Ascending aorta (tissue), 2 donors: ENCODE data around the gene KLF11. TPM values are rescaled to one million over a fixed set of nuclear protein-coding genes. Genes with fewer than 3 reads are reported as not detected.

Source experiments
- DNase-seq, 2 donors: peaks; one replicate each; pipeline ENCODE4 v3.0.0-alpha.2; 2019; ENCODE audit warnings: low spot score in 2 of 2
- H3K27ac ChIP-seq, 2 donors: fragments of 200-600 bp; sonication (generic); one replicate each; pipeline ENCODE4 v1.5.1; 2016 to 2017; ENCODE audit warnings: mild to moderate bottlenecking in 1 of 2
- H3K27me3 ChIP-seq: fragments of 200-600 bp; sonication (generic); one replicate; pipeline ENCODE4 v1.5.1; 2017
- H3K36me3 ChIP-seq, 2 donors: fragments of 200-600 bp; sonication (generic); one replicate each; pipeline ENCODE4 v1.5.1; 2016
- H3K4me1 ChIP-seq, 2 donors: fragments of 200-600 bp; sonication (generic); one replicate each; pipeline ENCODE4 v1.5.1; 2016 to 2017; ENCODE audit warnings: mild to moderate bottlenecking in 1 of 2
- H3K4me3 ChIP-seq, 2 donors: fragments of 200-600 bp; sonication (generic); one replicate each; pipeline ENCODE4 v1.5.1; 2016 to 2017; ENCODE audit warnings: mild to moderate bottlenecking in 1 of 2
- H3K9me3 ChIP-seq, 2 donors: fragments of 200-600 bp; sonication (generic); one replicate each; pipeline ENCODE4 v1.5.1; 2016
- intact Hi-C: fragments of 100-400 bp; cut with DNase I; formaldehyde crosslinking; loops from one replicate; pipeline ENCODE4 v1.15.1; 2023
- total RNA-seq: library from RNA; depleted of rRNA; stranded (reverse); fragments of >200 nt; gene quantifications from one replicate; pipeline ENCODE4 v1.1.0, GENCODE V29; 2016
- TF ChIP-seq, protein P1 (sequence below), 3 experiments: fragments of 200-600 bp in 2 of 3; fragments of 450-650 bp in 1 of 3; sonication (generic) in 2 of 3; IDR thresholded peaks; one replicate each; pipeline ENCODE4 v1.5.1; 2016 to 2019; ENCODE audit warnings: antibody characterized with exemption in 3 of 3, mild to moderate bottlenecking in 1 of 3, moderate library complexity in 1 of 3

The KLF11 gene
- total RNA-seq, 1 donor from 2014 or later, result 37.6 TPM

- peaks cover 16 to 30% of the 10 kb centered on the region in 2 donors for H3K4me1 ChIP-seq
- TF ChIP-seq, protein P1, sequence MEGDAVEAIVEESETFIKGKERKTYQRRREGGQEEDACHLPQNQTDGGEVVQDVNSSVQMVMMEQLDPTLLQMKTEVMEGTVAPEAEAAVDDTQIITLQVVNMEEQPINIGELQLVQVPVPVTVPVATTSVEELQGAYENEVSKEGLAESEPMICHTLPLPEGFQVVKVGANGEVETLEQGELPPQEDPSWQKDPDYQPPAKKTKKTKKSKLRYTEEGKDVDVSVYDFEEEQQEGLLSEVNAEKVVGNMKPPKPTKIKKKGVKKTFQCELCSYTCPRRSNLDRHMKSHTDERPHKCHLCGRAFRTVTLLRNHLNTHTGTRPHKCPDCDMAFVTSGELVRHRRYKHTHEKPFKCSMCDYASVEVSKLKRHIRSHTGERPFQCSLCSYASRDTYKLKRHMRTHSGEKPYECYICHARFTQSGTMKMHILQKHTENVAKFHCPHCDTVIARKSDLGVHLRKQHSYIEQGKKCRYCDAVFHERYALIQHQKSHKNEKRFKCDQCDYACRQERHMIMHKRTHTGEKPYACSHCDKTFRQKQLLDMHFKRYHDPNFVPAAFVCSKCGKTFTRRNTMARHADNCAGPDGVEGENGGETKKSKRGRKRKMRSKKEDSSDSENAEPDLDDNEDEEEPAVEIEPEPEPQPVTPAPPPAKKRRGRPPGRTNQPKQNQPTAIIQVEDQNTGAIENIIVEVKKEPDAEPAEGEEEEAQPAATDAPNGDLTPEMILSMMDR (IDR thresholded peaks at IDR 0.05), result no peak
Measured at GRCh38 chr2:10034333-10035052, 8.9 kb upstream of the KLF11 start.

GRCh38 chr2:10035053-10035422, 8.3 kb upstream of the KLF11 start:
- Histone ChIP-seq H3K27me3 (no peaks in the 10 kb centered on the region), H3K9me3 (no peaks in the 10 kb centered on the region), H3K27ac (peak overlapping the region in 1 of 2 donors; percentile 85), H3K4me3 (no peak overlapping the region), H3K4me1 (peaks cover 16 to 34% of the 10 kb centered on the region in 2 donors), H3K36me3 (no peaks in the 10 kb centered on the region)
- intact Hi-C loops, result loop anchor here (2.0 kb wide), 1 partner anchor 14 kb away; no protein-coding TSS in a partner anchor
- DNase-seq, result no peak
- TF ChIP-seq, protein P1 (IDR thresholded peaks at IDR 0.05), result no peak

More at GRCh38 chr2:10034333-10035052, 8.9 kb upstream of the KLF11 start:
- intact Hi-C loops, result loop anchor here (2.0 kb wide), 1 partner anchor 14 kb away; no protein-coding TSS in a partner anchor
- Histone ChIP-seq H3K27ac (no peak overlapping the region), H3K36me3 (no peaks in the 10 kb centered on the region), H3K4me3 (no peak overlapping the region), H3K9me3 (no peaks in the 10 kb centered on the region), H3K27me3 (no peaks in the 10 kb centered on the region)
- no peak for DNase-seq

DNA sequence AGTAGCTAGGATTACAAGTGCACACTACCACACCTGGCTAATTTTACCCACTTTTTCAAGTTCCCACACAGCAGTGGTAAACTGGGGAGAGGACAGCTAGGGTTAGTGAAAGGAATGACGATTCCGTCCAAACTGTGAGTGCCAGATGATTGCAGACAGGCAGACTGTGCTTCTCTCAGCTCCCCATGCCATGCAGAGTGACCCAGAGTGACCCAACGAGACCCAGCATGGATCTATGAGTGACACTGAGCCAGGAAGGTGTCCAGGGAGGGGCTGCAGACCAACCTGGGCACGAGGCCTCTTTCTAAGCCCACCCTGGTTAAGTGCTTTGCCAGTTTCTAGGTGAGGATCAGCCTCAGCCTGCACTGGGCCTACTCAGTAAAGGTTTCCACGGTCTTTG, 7.7 kb upstream of the KLF11 start:
- no peak for DNase-seq
- H3K4me1 ChIP-seq, result peaks cover 16 to 39% of the 10 kb centered on the region in 2 donors
- H3K4me3 ChIP-seq, result no peak overlapping the region
- H3K36me3 ChIP-seq, result no peaks in the 10 kb centered on the region
- H3K9me3 ChIP-seq, result no peaks in the 10 kb centered on the region
- H3K27me3 ChIP-seq, result no peaks in the 10 kb centered on the region
- intact Hi-C loops, result loop anchor here (2.0 kb wide), 3 partner anchors 13 to 51 kb away; no protein-coding TSS in a partner anchor
- peak overlapping the region; percentile 85 to 90 for H3K27ac ChIP-seq
- TF ChIP-seq, protein P1 (IDR thresholded peaks at IDR 0.05), result no peak

DNA sequence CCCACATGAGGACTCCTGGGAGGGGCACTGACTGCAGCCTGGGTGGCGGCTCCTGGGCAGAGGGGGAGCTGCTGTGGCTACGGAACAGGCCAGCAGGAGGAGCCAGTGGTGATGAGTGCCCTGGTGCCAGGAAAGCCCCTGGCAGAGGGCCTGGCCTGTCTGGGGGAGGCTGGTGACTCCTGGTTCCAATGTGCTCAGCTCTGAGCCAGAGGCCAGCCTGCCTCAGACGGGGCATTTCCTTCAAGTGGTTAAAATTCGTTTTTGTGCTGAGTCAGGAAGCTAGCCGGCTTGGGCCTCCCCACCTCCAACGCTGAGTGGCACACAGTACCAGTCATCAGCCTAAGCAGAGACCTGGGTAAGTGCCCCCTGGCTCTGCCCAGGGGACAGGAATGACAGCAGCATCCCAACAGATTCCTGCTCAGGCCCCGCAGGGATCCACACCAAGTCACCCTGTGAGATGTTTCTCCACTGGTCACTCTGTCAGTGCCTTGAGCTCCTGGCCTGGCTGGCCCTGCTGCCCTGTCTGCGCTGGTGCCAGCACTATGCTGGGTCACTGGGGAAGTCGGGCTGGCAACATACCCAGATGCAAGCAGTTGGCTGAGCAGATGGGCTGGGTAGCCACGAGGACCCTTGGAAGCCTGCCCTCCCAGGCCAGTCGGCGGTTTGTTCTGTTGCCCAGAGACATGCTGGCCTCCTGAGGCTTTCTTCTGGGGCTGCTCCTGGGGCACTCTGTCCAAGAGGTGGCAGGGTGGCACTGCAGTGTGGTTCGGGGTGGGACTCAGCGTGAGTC, 7.1 kb upstream of the KLF11 start:
- TF ChIP-seq, protein P1 (IDR thresholded peaks at IDR 0.05), result peak; percentile 74 to 76 (median 75)
- DNase-seq, result peak; percentile 77 to 95
- no peaks in the 10 kb centered on the region for H3K36me3 ChIP-seq
- H3K4me3 ChIP-seq, result peak overlapping the region in 1 of 2 donors; percentile 15
- intact Hi-C loops, result loop anchor here (2.0 kb wide), 2 partner anchors 29 to 51 kb away; no protein-coding TSS in a partner anchor
- H3K27ac ChIP-seq, result peak overlapping the region; percentile 85 to 90
- H3K4me1 ChIP-seq, result peaks cover 16 to 42% of the 10 kb centered on the region in 2 donors
- H3K9me3 ChIP-seq, result no peaks in the 10 kb centered on the region
- H3K27me3 ChIP-seq, result no peaks in the 10 kb centered on the region

GRCh38 chr2:10038123-10038522, 5.2 kb upstream of the KLF11 start:
- Histone ChIP-seq H3K4me1 (peaks cover 22 to 52% of the 10 kb centered on the region in 2 donors), H3K27ac (peak overlapping the region; percentile 85 to 90), H3K4me3 (no peak overlapping the region), H3K36me3 (no peaks in the 10 kb centered on the region), H3K27me3 (no peaks in the 10 kb centered on the region), H3K9me3 (no peaks in the 10 kb centered on the region)
- DNase-seq, result no peak
- TF ChIP-seq, protein P1 (IDR thresholded peaks at IDR 0.05), result no peak
- intact Hi-C loops, result no loop called here
